DND-41 (cell line): ENCODE data around the gene EGFL7.

Experiments
- ATAC-seq: fragments of 200-7000 bp; cut with Tn5 transposase; 3 replicates; pipeline ENCODE4 v1.9.1; 2021; ENCODE audit warnings: low read depth; ENCODE audit not compliant: insufficient read depth
- DNase-seq: peaks from one replicate; pipeline ENCODE4 v3.0.0-alpha.2; 2020
- H2AFZ ChIP-seq: 2 replicates; pipeline ENCODE4 v1.6.0; 2012; ENCODE audit warnings: low read depth, low read length
- H3K27ac ChIP-seq: 2 replicates; pipeline ENCODE4 v1.5.1; 2012; ENCODE audit warnings: low read length, inconsistent platforms
- H3K27me3 ChIP-seq: fragments of 200-600 bp; sonication (generic); 2 replicates; pipeline ENCODE4 v1.6.0; 2012; ENCODE audit warnings: low read length, mild to moderate bottlenecking, inconsistent platforms; ENCODE audit not compliant: insufficient read depth, poor library complexity
- H3K36me3 ChIP-seq: 2 replicates; pipeline ENCODE4 v1.5.1; 2012; ENCODE audit warnings: low read length, inconsistent platforms; ENCODE audit not compliant: insufficient read depth
- H3K4me1 ChIP-seq: 2 replicates; pipeline ENCODE4 v1.5.1; 2012; ENCODE audit warnings: mild to moderate bottlenecking, low read length; ENCODE audit not compliant: insufficient read depth
- H3K4me2 ChIP-seq: 2 replicates; pipeline ENCODE4 v1.6.0; 2012; ENCODE audit warnings: mild to moderate bottlenecking, moderate library complexity, low read length, inconsistent platforms; ENCODE audit not compliant: insufficient read depth
- H3K4me3 ChIP-seq, 2 experiments: fragments of 200-600 bp in 1 of 2; shearing (Covaris generic) in 1 of 2; 2 replicates each; pipeline ENCODE4 v1.5.1; 2012 to 2016; ENCODE audit warnings: inconsistent platforms in 2 of 2, low read length in 2 of 2, mild to moderate bottlenecking in 2 of 2, low read depth in 1 of 2, moderate library complexity in 1 of 2
- H3K79me2 ChIP-seq: 2 replicates; pipeline ENCODE4 v1.6.0; 2012; ENCODE audit warnings: low read length, inconsistent platforms; ENCODE audit not compliant: insufficient read depth
- H3K9ac ChIP-seq: 2 replicates; pipeline ENCODE4 v1.6.0; 2012; ENCODE audit warnings: low read depth, mild to moderate bottlenecking, inconsistent platforms, low read length, moderate library complexity
- H3K9me3 ChIP-seq: 2 replicates; pipeline ENCODE4 v1.5.1; 2012; ENCODE audit warnings: low read length, moderate library complexity, mild to moderate bottlenecking, inconsistent platforms; ENCODE audit not compliant: insufficient read depth, severe bottlenecking
- H4K20me1 ChIP-seq: 2 replicates; pipeline ENCODE4 v1.6.0; 2012; ENCODE audit warnings: low read length; ENCODE audit not compliant: insufficient read depth
- CTCF ChIP-seq: IDR thresholded peaks from 2 replicates; pipeline ENCODE4 v1.5.1; 2012; ENCODE audit warnings: borderline replicate concordance, low read length, moderate library complexity, mild to moderate bottlenecking; ENCODE audit not compliant: poor library complexity, severe bottlenecking; ENCODE audit errors: extremely low read depth
- EZH2 ChIP-seq: IDR thresholded peaks from 3 replicates; pipeline ENCODE4 v1.6.1; 2012; ENCODE audit warnings: borderline replicate concordance, low read depth, mild to moderate bottlenecking, moderate library complexity, low read length, inconsistent platforms; ENCODE audit not compliant: severe bottlenecking

The EGFL7 gene

GRCh38 chr9:136714893-136715274 is 52.2 kb downstream of the EGFL7 start:
- no peaks in the 10 kb centered on the region for H3K36me3 ChIP-seq
- DNase-seq (no peak), ATAC-seq (no peak)
- no peak overlapping the region for H2AFZ ChIP-seq
- no peak overlapping the region for H3K4me3 ChIP-seq
- no peak overlapping the region for H3K4me2 ChIP-seq
- no peaks in the 10 kb centered on the region for H4K20me1 ChIP-seq
- no peaks in the 10 kb centered on the region for H3K79me2 ChIP-seq
- no peaks in the 10 kb centered on the region for H3K9me3 ChIP-seq
- no peak overlapping the region for H3K27ac ChIP-seq
- H3K27me3 ChIP-seq = peaks cover 6% of the 10 kb centered on the region
- H3K4me1 ChIP-seq = no peaks in the 10 kb centered on the region
- TF ChIP-seq EZH2 = no peak
- TF ChIP-seq CTCF = no peak
- H3K9ac ChIP-seq = no peak overlapping the region

- DNase-seq = no peak
- Histone ChIP-seq H3K79me2 (no peaks in the 10 kb centered on the region), H3K4me1 (no peaks in the 10 kb centered on the region), H3K9me3 (no peaks in the 10 kb centered on the region), H3K27me3 (no peaks in the 10 kb centered on the region), H3K4me3 (no peak overlapping the region), H3K9ac (no peak overlapping the region), H3K4me2 (no peak overlapping the region), H3K27ac (no peak overlapping the region), H2AFZ (no peak overlapping the region), H3K36me3 (peaks cover 2% of the 10 kb centered on the region; the same call in 1 of the 2 replicates), H4K20me1 (peaks cover 4% of the 10 kb centered on the region)
- TF ChIP-seq EZH2 (no peak), CTCF (no peak)
- no peak for ATAC-seq
Measured at GRCh38 chr9:136717399-136717798, 54.7 kb downstream of the EGFL7 start.

GRCh38 chr9:136718345-136719194 is 55.9 kb downstream of the EGFL7 start:
- peaks cover 13% of the 10 kb centered on the region for H3K36me3 ChIP-seq
- no peak overlapping the region for H3K4me2 ChIP-seq
- ATAC-seq = no peak
- H3K79me2 ChIP-seq = no peaks in the 10 kb centered on the region
- H3K27me3 ChIP-seq = no peaks in the 10 kb centered on the region
- no peaks in the 10 kb centered on the region for H3K4me1 ChIP-seq
- no peak overlapping the region for H3K9ac ChIP-seq
- no peak overlapping the region for H3K27ac ChIP-seq
- DNase-seq = no peak
- H4K20me1 ChIP-seq = peaks cover 11% of the 10 kb centered on the region
- no peaks in the 10 kb centered on the region for H3K9me3 ChIP-seq
- TF ChIP-seq EZH2 (no peak), CTCF (no peak)
- H3K4me3 ChIP-seq = no peak overlapping the region
- no peak overlapping the region for H2AFZ ChIP-seq
